HG02763 (cell line): Measurements from ENCODE around the gene PDE8A.

Experiments
- ATAC-seq: cut with Tn5 transposase; IDR thresholded peaks from one replicate; pipeline ENCODE4 v1.9.1; 2021; ENCODE audit warnings: mild to moderate bottlenecking, moderate library complexity; ENCODE audit not compliant: unreplicated experiment

Gene PDE8A, protein sequence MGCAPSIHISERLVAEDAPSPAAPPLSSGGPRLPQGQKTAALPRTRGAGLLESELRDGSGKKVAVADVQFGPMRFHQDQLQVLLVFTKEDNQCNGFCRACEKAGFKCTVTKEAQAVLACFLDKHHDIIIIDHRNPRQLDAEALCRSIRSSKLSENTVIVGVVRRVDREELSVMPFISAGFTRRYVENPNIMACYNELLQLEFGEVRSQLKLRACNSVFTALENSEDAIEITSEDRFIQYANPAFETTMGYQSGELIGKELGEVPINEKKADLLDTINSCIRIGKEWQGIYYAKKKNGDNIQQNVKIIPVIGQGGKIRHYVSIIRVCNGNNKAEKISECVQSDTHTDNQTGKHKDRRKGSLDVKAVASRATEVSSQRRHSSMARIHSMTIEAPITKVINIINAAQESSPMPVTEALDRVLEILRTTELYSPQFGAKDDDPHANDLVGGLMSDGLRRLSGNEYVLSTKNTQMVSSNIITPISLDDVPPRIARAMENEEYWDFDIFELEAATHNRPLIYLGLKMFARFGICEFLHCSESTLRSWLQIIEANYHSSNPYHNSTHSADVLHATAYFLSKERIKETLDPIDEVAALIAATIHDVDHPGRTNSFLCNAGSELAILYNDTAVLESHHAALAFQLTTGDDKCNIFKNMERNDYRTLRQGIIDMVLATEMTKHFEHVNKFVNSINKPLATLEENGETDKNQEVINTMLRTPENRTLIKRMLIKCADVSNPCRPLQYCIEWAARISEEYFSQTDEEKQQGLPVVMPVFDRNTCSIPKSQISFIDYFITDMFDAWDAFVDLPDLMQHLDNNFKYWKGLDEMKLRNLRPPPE

DNA sequence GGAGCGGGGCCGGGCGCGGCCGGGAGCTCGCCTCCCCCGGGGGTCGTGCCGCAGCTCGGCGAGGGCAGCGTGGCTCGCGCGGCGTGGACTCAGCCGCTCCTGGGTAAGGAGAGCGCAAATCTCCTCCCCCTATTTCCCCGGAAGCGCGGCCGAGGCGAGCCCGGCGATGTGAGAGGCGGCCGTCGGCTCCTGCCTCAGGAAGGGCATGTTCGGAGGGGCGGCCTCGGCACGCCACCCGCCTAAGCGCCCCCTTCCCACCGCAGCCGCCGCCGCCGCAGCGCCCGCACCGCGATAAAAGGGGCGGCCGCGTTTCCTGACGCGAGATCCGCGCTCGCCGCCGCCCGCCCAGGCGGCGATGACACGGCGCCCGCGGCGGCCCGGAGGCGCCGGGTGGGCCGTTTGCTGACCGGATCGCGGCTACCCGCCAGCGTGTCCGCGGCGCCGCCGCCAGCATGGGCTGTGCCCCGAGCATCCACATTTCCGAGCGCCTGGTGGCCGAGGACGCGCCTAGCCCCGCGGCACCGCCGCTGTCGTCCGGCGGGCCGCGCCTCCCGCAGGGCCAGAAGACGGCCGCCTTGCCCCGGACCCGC, at the start of gene PDE8A:
TSS of gene PDE8A (plus strand) at position 146 of the 590 bp plus-strand sequence. CDS start at position 453, 307 bp downstream.
- peak; percentile 22 for ATAC-seq

DNA sequence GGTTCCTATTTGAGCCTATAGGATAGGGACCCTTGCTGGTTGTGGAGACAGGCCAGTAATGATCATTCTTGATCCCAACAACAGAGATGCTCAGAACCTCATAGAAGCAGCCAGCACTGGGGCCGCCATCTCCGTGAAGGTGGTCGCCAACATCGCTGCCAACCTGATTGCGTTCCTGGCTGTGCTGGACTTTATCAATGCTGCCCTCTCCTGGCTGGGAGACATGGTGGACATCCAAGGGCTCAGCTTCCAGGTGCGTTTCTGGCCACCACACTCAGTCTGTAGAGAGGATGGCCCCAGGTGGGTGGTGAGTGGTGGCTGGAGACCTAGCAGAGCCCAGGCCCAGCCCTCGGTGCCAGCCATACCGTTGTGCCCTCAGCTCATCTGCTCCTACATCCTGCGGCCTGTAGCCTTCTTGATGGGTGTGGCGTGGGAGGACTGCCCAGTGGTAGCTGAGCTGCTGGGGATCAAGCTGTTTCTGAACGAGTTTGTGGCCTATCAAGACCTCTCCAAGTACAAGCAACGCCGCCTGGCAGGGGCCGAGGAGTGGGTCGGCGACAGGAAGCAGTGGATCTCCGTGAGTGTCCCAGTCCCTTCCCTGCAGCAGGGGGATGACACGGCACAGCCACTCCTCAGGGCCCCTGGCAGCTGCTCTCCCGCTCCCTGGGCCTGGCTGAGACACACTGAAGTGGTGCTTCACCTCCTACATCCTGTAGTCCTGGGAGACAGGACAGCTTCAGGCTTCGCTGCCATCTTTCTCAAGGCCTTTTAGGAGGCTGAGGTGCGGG, 46.5 kb upstream of the PDE8A start:
- no peak for ATAC-seq

DNA sequence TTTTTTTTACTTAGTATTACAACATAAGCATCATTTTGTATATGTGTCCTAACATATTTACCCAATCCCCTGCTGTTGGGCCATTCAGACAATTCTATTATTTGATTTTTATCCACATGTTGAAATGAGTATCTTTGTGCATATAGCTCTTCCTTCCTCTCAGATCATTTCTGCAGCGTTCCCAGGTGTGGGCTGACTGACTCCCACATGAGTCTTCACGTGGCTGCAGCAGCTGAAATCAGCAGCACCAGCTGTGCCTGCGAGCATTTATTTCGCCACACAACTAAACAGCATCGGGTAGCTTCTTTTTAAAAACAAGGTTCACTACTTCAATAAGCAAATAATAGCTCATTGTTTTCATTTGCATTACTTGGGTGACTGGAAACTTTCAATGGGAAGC, 44.5 kb upstream of the PDE8A start:
- ATAC-seq, result no peak

DNA sequence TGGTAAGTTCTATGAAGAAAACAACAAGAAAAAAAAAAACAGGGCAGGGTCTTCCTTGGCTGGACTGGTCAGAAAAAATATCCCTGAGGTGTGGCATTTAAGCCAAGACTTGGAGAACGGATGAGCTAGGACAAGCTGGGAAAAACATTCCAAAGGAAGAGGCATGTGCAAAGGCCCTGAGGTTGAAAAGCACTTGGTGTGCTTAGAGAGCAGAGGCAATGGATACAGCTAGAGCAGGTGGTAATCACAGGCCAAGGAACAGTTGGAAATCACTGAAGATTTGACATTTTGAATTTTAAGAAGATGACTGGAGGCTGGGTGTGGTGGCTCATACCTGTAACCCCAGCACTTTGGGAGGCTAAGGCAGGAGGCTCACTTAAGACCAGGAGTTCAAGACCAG, 42.9 kb upstream of the PDE8A start:
- ATAC-seq, result no peak

DNA sequence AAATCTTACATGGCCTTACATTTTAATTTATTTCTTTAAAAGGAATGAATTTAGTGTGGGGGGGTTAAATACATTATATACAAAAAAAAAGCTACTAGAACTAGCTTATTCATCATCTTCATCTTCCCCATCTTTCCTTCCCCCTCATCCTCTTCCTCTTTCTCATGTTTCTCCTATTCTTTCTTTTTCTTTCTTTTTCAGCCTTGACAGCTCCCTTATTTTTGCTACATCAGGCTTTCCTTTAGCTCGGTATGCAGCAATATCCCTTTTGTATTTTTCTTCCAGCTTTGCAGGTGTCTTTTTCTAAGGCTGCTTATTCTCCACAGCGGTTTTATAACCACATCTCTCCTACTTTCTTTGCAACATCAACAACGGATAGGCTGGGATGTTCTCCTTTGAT, 41.3 kb upstream of the PDE8A start:
- no peak for ATAC-seq

DNA sequence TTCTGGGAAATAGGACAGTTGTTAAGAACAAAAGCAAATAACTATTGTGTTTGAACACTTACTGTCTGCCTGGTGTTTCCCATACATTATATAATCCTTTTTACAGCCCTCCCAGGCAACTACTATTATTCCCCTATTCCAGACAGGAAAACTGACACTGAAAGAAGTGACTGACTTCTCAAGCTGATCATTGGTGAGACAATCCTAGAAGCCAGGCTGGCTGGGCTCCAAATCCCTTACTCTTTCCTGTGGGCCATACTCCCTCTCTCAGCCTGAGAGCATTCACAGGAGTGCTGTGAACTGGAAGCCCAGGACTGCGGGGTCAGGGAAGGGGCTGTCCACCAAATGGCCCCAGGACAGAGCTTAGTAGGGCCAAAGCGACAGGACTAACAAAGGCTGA, 39.2 kb upstream of the PDE8A start:
- no peak for ATAC-seq

DNA sequence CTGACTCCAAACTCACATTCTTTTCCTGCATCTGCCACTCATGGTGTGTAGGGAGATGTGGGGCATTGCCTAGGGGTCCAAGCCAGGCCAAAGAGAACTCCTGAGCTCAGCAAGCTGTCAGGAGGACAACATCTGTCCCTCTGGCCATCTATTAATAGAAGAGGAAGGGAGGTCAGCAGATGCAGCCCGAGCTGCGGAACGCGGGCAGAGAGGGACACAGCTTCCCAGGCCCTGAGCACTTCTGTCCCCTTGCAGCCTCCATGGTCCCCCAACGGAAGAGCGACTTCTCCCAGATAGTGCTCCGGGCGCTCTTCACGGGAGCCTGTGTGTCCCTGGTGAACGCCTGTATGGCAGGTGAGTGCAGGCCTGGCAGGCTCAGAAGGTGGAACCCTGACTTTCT, 37.3 kb upstream of the PDE8A start:
- no peak for ATAC-seq

DNA sequence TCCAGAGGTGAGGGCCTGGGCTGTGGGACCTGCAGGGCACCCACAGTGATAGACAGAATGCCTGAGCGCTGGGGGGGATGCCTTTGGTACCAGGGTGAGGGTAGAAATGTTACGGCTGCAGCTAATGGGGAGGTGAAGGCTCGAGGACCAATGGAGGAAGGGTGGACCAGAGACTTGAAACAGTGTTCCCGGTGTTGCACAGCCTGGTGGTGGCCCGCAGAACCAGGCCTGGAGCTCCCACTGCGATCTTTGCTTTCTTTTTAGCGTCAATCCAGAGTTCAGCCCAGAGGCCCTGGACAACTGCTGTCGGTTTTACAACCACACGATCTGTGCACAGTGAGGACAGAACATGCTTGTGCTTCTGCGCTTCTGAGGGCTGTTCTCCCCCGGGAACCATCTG, 36.8 kb upstream of the PDE8A start:
- no peak for ATAC-seq

DNA sequence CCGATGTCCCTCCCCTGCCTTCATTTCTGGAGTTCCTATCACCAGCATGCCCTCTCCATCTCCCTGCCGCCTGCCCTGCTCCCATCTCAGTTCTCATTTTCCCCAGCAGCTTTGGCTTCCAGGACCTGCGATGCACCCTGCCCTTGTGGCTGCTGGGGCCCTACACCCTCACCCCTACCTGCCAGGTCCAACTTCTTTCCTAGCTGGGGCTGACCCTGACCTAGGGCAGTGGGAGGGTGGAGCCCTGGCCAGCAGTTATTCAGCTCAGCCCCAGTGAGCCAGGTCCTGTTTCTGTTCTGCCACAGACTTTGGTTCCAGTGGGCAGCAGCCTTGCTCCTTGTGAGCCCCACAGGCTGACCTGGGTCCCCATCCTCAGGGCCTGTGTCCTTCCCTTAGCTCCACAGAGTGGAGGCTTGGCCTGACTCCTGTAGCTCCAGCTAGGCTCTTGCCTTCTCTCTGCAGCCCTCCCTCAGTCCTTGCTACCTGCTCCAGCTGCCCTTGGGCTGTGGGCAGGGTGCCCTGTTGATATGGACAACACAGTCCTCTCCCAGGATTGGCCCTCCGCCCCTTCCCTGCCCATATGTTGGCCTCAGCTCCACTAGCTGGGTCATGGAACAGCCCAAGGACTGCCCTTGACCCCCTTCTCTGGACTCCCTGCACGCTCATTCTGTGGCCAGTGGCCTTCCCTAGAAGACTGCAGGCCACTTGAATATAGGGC, 34.7 kb upstream of the PDE8A start:
- ATAC-seq, result no peak

DNA sequence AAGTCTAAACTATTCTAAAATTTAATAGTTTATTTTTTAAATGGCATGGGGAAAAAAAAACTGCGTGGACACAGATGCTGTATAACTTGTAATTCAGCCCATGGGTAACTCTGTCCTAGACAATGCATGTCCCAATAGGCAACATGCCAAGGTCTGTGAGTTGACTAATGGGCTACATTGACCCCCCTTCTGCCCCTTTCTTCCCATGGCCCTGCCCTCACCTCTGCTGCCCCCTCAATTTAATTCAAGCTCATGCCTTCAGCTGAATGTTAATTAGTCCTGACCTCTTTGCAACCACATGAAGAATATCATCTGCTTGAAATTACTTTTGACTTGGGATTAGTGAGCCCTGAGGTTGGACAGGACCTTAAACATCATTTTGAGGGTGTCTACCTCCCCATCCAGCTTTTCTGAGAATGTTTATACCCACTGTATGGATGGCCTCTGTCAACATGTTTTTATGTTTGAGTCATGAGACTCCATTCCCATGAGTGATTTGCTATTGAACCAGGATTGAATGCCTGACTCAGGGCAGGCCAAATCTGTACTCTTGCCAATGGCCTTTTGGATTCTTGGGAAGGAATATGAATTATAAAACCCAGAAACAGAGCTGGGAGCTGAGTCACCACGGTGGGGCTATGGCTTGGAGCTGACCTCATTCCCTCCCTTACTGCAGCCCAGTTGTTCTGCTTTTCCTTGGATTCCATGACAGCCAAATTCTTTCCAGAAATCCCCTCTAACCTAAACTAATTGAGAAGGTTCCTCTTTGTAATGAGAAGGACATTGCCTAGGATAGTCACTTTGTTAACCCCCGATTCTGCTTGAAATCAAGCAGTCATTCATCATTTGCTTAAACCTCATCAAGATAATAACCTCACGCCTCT, 33.5 kb upstream of the PDE8A start:
- ATAC-seq, result no peak

DNA sequence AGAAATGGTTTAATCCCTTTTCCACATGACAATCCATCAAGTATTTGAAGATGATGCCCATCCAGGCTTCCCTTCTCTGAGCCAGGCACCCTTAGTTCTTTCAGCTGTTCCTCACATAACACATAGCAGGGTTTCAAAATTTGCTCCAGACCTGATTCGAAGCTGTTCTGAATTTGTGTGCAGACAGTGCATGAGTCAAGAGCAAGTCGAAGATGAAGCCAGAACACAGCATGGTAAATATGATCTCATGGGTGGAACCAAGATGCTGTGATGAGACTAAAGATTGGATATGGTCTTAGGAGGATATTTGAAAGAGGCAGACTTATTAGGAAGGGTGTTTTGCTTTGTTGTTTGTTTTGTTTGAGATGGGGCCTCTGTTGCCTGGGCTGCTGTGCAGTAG, 32.6 kb upstream of the PDE8A start:
- no peak for ATAC-seq

DNA sequence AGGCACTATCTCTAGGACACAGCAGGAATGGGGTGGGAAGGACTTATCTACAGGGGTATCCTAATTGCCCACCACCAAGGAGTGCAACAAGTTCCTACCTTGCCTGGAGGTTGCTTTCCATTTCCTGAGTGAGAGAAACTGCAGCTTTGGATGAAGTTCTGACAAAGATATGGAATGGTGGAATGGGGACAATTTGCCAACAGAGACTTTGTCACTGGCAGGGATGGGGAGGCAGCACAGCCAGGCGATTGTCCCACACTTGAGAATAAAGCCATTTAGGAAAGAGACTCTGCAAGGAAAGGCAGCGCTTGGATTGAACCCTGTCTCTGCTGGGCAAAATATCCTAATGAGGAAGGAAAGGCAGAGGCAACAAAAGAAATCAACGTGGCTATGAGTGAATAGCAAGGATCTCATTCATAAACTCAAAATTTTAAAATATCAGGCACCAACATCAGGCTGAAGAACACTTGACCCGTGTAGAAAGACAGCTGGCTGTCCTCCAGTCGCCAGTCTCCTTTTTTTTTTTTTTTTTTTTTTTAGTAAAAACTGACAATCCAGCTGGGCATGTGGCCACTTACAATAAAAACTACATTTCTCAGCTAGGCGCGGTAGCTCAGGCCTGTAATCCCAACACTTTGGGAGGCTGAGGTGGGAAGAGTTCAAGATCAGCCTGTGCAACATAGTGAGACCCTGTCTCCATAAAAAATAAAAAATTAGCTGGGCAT, 31.6 kb upstream of the PDE8A start:
- ATAC-seq, result no peak

DNA sequence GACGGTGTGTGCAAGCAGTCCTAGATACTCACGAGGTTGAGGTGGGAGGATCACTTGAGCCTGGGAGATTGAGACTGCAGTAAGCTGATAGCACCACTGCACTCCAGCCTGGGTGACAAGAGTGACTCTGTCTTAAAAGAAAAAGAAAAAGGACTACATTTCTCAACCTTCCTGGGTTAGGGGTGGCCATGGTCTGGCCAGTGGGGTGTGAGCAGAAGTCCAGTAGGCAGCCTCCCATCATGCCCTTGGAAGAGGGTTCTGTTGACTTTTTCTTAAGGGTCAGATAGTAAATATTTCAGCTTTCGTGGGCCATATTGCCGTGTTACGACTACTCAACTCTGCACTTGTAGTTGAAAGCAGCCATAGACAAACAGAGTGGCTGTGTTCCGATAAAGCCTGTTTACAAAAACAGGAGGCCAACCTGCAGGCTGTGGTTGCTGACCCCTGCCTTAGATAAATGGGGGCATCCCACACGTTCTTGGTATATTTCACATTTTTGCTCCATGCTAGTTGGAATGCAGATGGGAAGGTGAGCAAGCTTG, 31.0 kb upstream of the PDE8A start:
- ATAC-seq, result no peak

DNA sequence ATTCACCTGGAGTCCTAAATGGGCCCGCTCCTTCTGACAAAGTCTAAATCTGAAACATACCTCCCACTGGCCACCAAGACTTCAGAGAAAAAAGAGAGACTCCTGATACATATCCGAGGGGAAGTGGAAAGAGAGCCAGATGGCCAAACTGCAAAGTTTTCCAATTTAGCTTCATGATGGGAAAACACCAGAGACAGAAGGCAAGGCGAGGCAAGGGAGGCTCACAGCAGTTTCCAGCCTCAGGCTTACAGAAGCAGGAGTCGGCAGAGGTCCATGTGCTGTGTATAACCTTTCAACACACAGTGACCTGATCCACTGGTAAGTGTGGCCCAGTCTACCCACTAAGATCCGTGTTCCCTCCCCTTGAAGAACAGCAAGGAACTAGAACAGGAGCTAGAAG, 29.9 kb upstream of the PDE8A start:
- no peak for ATAC-seq

DNA sequence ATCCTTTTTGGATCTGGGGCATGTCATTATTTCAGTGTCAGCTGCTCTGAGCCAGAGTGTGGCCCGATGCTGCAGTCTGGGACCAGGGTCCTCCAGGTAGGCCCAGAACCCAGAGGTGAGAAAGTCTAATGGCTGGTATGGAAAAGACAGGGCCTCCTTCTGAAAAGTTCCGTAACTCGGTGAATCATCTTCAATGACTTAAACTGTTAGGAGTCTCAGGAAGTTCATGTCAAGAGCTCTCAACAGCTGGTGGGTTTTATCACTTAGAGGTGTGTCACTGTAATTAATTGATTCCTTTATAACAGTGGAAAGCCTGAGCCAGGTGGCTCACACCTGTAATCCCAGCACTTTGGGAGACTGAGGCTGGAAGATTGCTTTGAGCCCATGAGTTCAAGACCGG, 28.5 kb upstream of the PDE8A start:
- ATAC-seq, result no peak

DNA sequence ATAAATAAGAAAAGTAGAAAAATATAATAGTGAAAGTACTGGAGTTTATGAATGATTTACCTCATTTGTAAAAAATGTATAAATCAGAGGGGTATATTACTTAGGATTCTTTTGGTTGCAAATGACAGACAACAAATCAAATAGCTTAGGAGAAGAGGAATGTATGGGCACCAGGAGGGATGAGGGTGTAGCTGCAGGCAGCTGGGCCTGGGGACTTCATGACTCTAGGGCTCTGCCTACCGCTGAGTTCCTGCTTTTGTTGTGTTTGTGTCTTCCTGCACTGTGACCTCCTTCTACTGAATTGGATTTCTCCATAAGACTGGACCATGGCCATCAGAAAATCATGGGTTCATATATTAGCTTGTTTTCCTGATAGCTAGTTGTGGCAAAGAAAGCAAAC, 27.9 kb upstream of the PDE8A start:
- ATAC-seq, result no peak

DNA sequence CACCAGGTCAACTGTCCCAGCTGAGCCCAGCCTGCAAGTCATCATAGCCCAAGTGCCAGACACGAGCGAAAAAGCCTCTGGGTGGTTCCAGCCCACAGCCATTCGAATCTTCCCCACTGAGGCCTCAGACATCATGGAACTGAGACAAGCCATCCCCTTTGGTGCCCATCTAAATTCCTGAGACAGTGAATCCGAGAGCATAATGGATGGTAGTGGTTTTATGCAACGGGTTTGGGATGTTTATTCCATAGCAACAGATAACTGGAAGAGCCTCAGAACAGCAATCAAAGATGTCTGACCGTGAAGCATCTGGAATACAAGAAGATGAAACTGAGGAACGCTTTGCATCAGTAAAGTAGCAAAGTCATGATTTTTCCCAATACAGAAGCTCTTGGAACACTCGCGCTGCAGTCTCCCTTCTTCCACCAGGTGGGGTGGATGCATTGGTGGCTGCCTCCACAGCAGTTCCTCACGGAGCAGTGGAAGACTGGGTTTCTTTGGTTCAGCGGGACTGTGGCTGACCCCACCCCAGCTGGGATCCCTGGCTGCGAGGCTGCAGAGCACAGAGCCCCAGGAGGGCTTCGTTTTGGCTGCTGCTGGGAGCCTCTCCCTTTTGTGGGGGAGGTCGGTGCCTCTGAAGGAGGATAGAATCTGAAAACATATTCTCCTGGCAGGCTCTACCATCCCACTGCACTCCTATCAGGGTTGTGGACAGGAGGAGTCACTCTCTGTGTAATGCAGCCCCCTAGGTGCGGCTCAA, 26.4 kb upstream of the PDE8A start:
- ATAC-seq, result no peak

DNA sequence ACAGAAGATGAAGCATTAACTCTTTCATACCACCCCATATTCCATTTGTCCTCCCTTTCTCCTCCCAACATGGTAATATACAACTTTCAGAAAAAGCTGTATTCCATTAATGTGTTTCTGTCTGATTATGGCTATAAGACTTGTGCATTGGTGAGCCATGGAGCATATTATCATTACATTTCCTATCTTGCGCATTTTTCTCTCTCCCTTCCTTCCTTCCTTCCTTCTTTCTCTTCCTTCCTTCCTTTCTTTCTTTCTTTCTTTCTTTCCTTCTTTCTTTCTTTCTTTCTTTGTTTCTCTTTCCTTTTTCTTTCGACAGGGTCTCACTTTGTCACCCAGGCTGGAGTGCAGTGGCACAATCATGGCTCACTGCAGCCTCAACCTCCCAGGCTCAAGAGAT, 25.5 kb upstream of the PDE8A start:
- ATAC-seq, result no peak
